Upper lobe of left lung (tissue), 4 donors: ENCODE data around the gene YWHAQ.

Source experiments
- EP300 ChIP-seq, 4 donors: sonication (generic); formaldehyde crosslinking; IDR thresholded peaks; one replicate each; pipeline ENCODE4 v1.5.1; 2017; ENCODE audit warnings: antibody characterized with exemption in 4 of 4, control low read depth in 2 of 4
- POLR2A ChIP-seq, 4 donors: fragments of 450-650 bp; IDR thresholded peaks; one replicate each; pipeline ENCODE4 v1.5.1; 2016 to 2017; ENCODE audit warnings: antibody characterized with exemption in 4 of 4, mild to moderate bottlenecking in 2 of 4
- TF ChIP-seq, protein P1 (sequence below), 6 experiments: fragments of 450-650 bp in 4 of 6; fragments of 200-600 bp in 2 of 6; sonication (generic) in 2 of 6; IDR thresholded peaks; one replicate each; pipeline ENCODE4 v1.5.1; 2016 to 2019; ENCODE audit warnings: antibody characterized with exemption in 6 of 6

DNA sequence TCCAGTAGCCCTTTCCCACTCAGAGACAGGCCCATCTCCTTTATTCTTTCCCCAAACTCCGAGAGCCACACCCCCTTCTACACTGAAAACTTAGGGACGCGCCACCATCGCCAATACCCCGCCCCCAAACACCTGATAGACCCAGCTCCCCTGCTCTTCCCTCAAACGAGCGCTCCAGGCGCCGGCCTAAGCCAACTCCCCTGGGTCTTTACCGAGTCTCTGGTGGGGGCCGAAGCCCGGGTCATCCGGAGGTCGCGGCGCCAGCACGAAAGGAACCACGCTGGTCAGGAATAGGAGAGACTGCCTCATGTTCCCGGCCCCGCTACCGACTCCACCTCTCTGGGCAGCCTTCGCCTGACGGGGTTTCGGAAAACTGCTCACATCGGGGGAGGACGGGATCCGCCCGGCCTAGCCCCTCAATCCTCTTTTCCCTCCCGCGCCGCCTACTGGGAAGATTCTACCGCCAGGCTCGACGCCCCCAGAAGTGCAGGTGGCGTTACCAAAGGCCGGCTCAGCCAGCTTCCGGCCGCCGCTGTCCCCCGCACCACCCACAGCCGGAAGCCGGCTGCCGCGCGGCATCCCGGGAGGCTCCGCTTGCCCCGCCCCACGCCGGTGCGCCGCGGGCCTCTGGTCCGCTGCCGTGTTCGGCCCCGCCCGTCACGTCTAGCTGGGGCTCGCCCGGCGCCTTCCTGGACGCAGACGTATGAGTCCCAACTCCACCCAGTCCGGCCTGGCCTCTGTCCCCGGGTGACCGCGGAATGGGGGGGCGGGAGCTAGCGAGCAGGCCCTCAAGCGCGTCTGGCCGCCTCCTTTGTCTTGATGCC is 75.3 kb downstream of the YWHAQ start, which contains the start of gene ADAM17:
- TF ChIP-seq, protein P1, sequence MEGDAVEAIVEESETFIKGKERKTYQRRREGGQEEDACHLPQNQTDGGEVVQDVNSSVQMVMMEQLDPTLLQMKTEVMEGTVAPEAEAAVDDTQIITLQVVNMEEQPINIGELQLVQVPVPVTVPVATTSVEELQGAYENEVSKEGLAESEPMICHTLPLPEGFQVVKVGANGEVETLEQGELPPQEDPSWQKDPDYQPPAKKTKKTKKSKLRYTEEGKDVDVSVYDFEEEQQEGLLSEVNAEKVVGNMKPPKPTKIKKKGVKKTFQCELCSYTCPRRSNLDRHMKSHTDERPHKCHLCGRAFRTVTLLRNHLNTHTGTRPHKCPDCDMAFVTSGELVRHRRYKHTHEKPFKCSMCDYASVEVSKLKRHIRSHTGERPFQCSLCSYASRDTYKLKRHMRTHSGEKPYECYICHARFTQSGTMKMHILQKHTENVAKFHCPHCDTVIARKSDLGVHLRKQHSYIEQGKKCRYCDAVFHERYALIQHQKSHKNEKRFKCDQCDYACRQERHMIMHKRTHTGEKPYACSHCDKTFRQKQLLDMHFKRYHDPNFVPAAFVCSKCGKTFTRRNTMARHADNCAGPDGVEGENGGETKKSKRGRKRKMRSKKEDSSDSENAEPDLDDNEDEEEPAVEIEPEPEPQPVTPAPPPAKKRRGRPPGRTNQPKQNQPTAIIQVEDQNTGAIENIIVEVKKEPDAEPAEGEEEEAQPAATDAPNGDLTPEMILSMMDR (IDR thresholded peaks at IDR 0.05) = peak; percentile 27 to 88 (median 74)
- TF ChIP-seq POLR2A (IDR thresholded peaks at IDR 0.05) (peak in 3 of 4 donors; percentile 89 to 98 (median 93)), EP300 (IDR thresholded peaks at IDR 0.05) (peak in 3 of 4 donors; percentile 12 to 88 (median 52))
